ENCODE results near the gene TBC1D9B. TPM values are rescaled to one million over a fixed set of nuclear protein-coding genes. Genes with fewer than 3 reads are reported as not detected.

TBC1D9B gene
- total RNA-seq, 1 donor from 2014 or later, result 31.1 TPM

- no peak for TF ChIP-seq CTCF (IDR thresholded peaks at IDR 0.05; ENCODE audit: borderline replicate concordance)
- no peaks in the 10 kb centered on the region for H3K9me3 ChIP-seq (replicated peaks)
- no peak for DNase-seq
- no peak overlapping the region for H3K27ac ChIP-seq (replicated peaks)
- H3K27me3 ChIP-seq (ENCODE audit: low read depth), result no peaks in the 10 kb centered on the region
- H3K4me3 ChIP-seq, result no peak overlapping the region
- intact Hi-C loops (cut with micrococcal nuclease), result no loop called here
- H3K4me1 ChIP-seq, result no peaks in the 10 kb centered on the region
- H3K36me3 ChIP-seq, result no peaks in the 10 kb centered on the region
Measured at GRCh38 chr5:179936976-179937681, 29.4 kb upstream of the TBC1D9B start.

- H3K4me1 ChIP-seq, result no peaks in the 10 kb centered on the region
- H3K4me3 ChIP-seq, result no peak overlapping the region
- H3K9me3 ChIP-seq (replicated peaks), result no peaks in the 10 kb centered on the region
- intact Hi-C loops (cut with micrococcal nuclease), result no loop called here
- no peaks in the 10 kb centered on the region for H3K36me3 ChIP-seq
- no peak for TF ChIP-seq CTCF (IDR thresholded peaks at IDR 0.05; ENCODE audit: borderline replicate concordance)
- H3K27me3 ChIP-seq (ENCODE audit: low read depth), result no peaks in the 10 kb centered on the region
- DNase-seq, result no peak
- H3K27ac ChIP-seq (replicated peaks), result no peak overlapping the region
Measured at GRCh38 chr5:179930788-179931473, 23.2 kb upstream of the TBC1D9B start.

- Histone ChIP-seq H3K9me3 (replicated peaks) (no peaks in the 10 kb centered on the region), H3K27ac (replicated peaks) (no peak overlapping the region), H3K36me3 (no peaks in the 10 kb centered on the region), H3K4me1 (no peaks in the 10 kb centered on the region), H3K4me3 (no peak overlapping the region), H3K27me3 (ENCODE audit: low read depth) (no peaks in the 10 kb centered on the region)
- TF ChIP-seq CTCF (IDR thresholded peaks at IDR 0.05; ENCODE audit: borderline replicate concordance), result no peak
- intact Hi-C loops (cut with micrococcal nuclease), result no loop called here
- DNase-seq, result no peak
Measured at GRCh38 chr5:179927824-179928223, 20.1 kb upstream of the TBC1D9B start.

GRCh38 chr5:179926657-179927056 lies 19.0 kb upstream of the TBC1D9B start:
- intact Hi-C loops (cut with micrococcal nuclease), result no loop called here

GRCh38 chr5:179923436-179923835 lies 15.7 kb upstream of the TBC1D9B start:
- no peaks in the 10 kb centered on the region for H3K4me1 ChIP-seq
- H3K27ac ChIP-seq (replicated peaks), result no peak overlapping the region
- no peak overlapping the region for H3K4me3 ChIP-seq
- intact Hi-C loops (cut with micrococcal nuclease), result no loop called here
- H3K36me3 ChIP-seq, result no peaks in the 10 kb centered on the region
- TF ChIP-seq CTCF (IDR thresholded peaks at IDR 0.05; ENCODE audit: borderline replicate concordance), result no peak
- no peaks in the 10 kb centered on the region for H3K27me3 ChIP-seq (ENCODE audit: low read depth)
- DNase-seq, result no peak
- no peaks in the 10 kb centered on the region for H3K9me3 ChIP-seq (replicated peaks)

More at GRCh38 chr5:179926657-179927056, 19.0 kb upstream of the TBC1D9B start:
- H3K4me3 ChIP-seq, result no peak overlapping the region
- no peaks in the 10 kb centered on the region for H3K4me1 ChIP-seq
- no peak overlapping the region for H3K27ac ChIP-seq (replicated peaks)
- no peaks in the 10 kb centered on the region for H3K27me3 ChIP-seq (ENCODE audit: low read depth)
- H3K36me3 ChIP-seq, result no peaks in the 10 kb centered on the region
- TF ChIP-seq CTCF (IDR thresholded peaks at IDR 0.05; ENCODE audit: borderline replicate concordance), result no peak
- H3K9me3 ChIP-seq (replicated peaks), result no peaks in the 10 kb centered on the region
- no peak for DNase-seq
